ENCODE data around the gene SPPL3. TPM values are rescaled to one million over a fixed set of nuclear protein-coding genes. Genes with fewer than 3 reads are reported as not detected.

SPPL3 gene
- total RNA-seq, 2 donors from 2014 or later = 31.6 TPM

GRCh38 chr12:120763250-120763649 is 140.9 kb downstream of the SPPL3 start:
- intact Hi-C loops (cut with DNase I) = no loop called here
- DNase-seq (ENCODE audit: low spot score) = no peak

DNA sequence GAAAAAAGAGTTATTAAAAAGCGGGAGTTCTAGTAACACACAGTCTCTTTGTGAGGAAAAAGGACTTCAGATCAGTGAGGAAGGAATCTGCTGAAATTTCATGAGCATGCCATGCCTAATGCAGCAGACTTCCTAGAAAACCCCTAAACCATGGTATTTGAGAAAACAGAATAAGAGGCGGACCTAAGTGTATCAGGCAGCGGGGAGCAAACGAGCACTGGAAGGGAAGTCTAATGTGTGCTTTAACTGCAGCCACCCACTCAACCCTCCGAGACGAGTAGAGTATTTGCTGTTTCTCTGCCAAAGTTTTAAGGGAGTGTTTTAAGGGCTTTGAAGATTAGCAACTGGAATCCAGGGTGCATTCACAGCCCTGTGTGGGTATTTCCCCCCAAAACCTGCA is 142.1 kb downstream of the SPPL3 start:
- no peak for DNase-seq (ENCODE audit: low spot score)
- intact Hi-C loops (cut with DNase I) = no loop called here

- intact Hi-C loops (cut with DNase I) = no loop called here
- no peak for DNase-seq (ENCODE audit: low spot score)
Measured at GRCh38 chr12:120761519-120761934, 142.6 kb downstream of the SPPL3 start.

GRCh38 chr12:120760349-120761254 is 143.6 kb downstream of the SPPL3 start:
- intact Hi-C loops (cut with DNase I) = no loop called here
- DNase-seq (ENCODE audit: low spot score) = no peak

DNA sequence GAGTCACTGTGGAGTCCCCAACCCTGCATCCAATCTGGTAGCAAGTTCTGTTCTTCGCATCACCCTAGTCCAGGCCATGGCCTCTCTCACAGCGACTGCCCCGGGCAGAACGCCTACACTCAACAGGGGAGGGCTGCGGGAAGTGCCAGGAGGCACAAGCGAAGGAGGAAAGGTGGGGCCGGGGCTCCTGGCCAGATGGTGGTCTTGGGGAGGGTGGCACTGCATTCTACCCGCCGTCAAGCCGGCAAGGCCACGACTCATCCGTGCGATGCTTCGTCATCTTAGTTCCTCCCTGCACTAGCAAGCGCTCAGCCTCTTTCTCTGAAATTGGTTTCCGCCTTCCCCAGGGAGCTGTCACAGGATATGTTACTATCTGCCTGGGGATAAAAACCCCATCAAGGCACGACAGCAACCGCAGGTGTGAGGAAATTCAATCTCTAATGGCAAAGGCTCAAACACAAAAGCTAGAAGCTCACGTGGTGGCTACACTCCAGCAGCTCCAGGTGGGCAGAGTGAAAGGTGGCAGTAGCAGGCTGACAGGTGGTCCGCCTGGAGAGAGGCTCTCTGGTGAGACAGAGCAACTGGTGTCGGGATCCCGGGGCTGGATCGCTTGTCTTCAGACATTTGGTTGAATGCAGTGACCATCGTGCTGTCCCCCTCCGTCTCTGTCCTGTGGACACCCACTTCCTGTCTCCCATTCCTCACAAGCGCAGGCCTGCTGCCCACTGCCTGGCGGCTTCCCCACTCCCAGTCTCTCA is 144.4 kb downstream of the SPPL3 start:
- intact Hi-C loops (cut with DNase I) = loop anchor here in 1 of 2 donors (2.0 kb wide), 1 partner anchor 71 kb away; no protein-coding TSS in a partner anchor
- DNase-seq (ENCODE audit: low spot score) = no peak

DNA sequence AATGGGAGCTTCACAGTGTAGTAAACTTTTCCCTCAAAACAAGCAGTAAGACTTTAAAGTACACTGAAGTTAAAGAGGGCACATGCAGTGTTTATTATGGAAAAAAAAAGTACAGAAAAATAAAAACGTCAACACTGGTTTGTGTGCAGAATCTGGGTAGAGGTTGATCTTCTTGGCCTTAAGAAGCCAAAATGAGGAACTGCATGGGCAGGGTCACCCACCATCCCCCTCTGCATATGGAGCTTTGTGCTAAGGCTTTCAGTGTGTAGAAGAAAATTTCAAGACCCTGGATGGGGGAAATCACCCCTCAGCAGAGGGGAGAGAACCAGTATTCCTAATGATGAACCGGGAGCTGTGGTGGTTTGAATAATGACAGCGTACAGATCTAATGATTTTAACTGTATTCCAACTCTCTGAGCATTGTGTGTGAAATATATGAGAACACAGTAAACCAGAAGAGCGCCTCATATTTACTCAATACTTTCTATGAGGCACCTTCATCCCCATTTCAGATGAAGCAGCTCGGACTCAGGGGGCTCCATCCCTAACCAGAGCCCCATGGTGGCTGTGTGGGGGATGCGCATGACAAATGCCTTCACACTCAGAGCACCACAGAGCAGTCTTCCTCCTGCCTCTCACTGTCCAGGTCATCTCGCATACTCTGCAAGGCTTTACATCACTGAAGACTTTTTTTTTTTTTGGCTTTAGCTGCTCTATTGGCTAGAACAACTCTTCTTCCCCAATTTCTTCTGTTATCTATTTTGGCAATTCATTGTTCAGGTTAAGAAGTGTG is 145.2 kb downstream of the SPPL3 start:
- DNase-seq (ENCODE audit: low spot score) = no peak
- intact Hi-C loops (cut with DNase I) = loop anchor here in 1 of 2 donors (2.0 kb wide), 1 partner anchor 70 kb away; no protein-coding TSS in a partner anchor

DNA sequence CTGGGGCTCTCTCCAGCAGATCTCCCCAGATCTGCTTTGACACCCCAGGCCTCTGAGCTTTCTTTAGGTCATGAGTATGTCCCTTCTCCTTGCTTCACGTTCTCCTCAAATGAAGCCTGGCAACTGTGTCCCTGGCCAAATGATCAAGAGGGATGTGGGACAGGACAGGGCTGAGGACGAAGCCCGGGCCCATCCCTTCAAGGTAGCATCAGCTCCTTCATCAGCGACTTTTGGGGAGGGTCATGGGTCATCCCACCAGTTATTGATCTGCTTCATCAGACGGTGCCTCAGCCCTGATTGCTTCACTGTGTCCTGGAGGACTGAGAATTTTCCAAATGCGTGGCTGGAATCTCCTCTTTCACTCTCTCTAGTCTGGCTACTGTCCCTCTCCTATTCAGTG is 146.2 kb downstream of the SPPL3 start:
- intact Hi-C loops (cut with DNase I) = loop anchor here in 1 of 2 donors (2.0 kb wide), 1 partner anchor 69 kb away; no protein-coding TSS in a partner anchor
- no peak for DNase-seq (ENCODE audit: low spot score)

GRCh38 chr12:120757226-120757742 is 146.9 kb downstream of the SPPL3 start:
- intact Hi-C loops (cut with DNase I) = no loop called here

GRCh38 chr12:120755269-120755668 is 148.9 kb downstream of the SPPL3 start:
- intact Hi-C loops (cut with DNase I) = no loop called here
- no peak for DNase-seq (ENCODE audit: low spot score)

More at GRCh38 chr12:120757226-120757742, 146.9 kb downstream of the SPPL3 start:
- DNase-seq (ENCODE audit: low spot score) = no peak

DNA sequence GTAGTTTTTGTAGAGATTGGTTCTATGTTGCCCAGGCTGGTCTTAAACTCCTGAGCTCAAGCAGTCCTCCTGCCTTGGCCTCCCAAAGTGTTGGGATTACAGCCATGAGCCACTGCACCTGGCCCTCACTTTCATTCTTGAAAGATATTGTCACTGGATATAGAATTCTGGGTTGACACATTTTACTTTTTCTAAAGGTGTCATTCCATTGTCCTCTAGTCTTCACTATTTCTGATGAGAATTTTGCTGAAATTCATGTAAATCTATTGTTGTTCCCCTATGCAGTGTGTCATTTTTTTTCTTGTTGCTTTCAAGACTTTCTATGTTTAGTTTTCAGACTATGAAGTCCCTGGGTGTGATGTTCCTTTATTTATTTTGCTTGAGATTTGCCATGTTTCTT is 149.4 kb downstream of the SPPL3 start:
- intact Hi-C loops (cut with DNase I) = no loop called here
- DNase-seq (ENCODE audit: low spot score) = no peak

GRCh38 chr12:120751389-120751788 is 152.8 kb downstream of the SPPL3 start:
- intact Hi-C loops (cut with DNase I) = no loop called here
- no peak for DNase-seq (ENCODE audit: low spot score)

GRCh38 chr12:120750806-120751205 is 153.4 kb downstream of the SPPL3 start:
- DNase-seq (ENCODE audit: low spot score) = no peak
- intact Hi-C loops (cut with DNase I) = no loop called here

GRCh38 chr12:120749256-120749655 is 154.9 kb downstream of the SPPL3 start:
- intact Hi-C loops (cut with DNase I) = loop anchor here in 1 of 2 donors (10.0 kb wide), 1 partner anchor 216 kb away; no protein-coding TSS in a partner anchor
- DNase-seq (ENCODE audit: low spot score) = no peak

GRCh38 chr12:120748242-120748641 is 155.9 kb downstream of the SPPL3 start:
- intact Hi-C loops (cut with DNase I) = loop anchor here in 1 of 2 donors (10.0 kb wide), 1 partner anchor 217 kb away; no protein-coding TSS in a partner anchor
- no peak for DNase-seq (ENCODE audit: low spot score)

DNA sequence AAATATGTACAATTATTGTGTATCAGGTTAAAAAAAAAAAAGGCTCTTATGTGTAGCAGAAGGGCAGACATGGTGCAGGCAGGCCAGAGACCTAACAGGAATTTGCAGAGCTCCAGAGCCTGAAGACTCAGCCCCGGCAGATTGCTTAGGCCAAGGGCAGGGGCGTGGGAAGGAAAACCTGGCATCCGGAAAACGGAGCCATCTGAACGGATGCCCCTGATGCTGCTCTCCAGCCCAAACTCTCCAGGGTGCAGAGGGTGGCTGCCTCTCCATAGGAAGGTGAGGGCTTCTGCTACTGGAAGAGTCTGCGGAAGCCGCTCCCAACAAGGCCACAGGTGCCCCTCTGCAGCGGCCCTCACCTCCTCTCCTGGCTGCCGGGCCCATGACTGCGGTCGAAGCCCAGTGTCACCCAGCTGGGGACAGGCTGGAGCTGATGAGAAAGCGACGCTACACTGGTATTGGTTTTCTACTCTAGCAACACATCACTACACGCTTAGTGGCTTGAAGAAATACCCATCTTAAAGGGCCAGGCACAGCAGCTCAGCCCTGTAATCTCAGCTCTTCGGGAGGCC is 159.2 kb downstream of the SPPL3 start:
- intact Hi-C loops (cut with DNase I) = loop anchor here in 1 of 2 donors (10.0 kb wide), 1 partner anchor 220 kb away; no protein-coding TSS in a partner anchor
- DNase-seq (ENCODE audit: low spot score) = no peak

GRCh38 chr12:120741476-120742421 is 162.4 kb downstream of the SPPL3 start:
- peak; percentile 76 for DNase-seq (ENCODE audit: low spot score)
- intact Hi-C loops (cut with DNase I) = loop anchor here in 1 of 2 donors (10.0 kb wide), 1 partner anchor 223 kb away; no protein-coding TSS in a partner anchor

- intact Hi-C loops (cut with DNase I) = loop anchor here in 1 of 2 donors (10.0 kb wide), 1 partner anchor 224 kb away; no protein-coding TSS in a partner anchor
- peak; percentile 47 for DNase-seq (ENCODE audit: low spot score)
Measured at GRCh38 chr12:120740871-120741270, 163.3 kb downstream of the SPPL3 start.

All from posterior vena cava (tissue), 2 donors.